Activated CD4-positive, alpha-beta T cell treated with anti-CD3 and anti-CD28 coated beads, Interleukin-2, Interleukin-6, amounts not matched to agents 100 ng/mL and 50 ng/mL, durations not matched to agents 16 hours and 8 hours (primary cell): ENCODE results near the gene CSNK1G1.
"Not testable (repeated sequence)": the region's sequence is repeated elsewhere in the genome, so short reads cannot be mapped to it uniquely, and the experiment has no call there.

ENCODE experiments used
- DNase-seq: peaks from one replicate; pipeline ENCODE4 v3.0.0-alpha.2; 2020

Gene CSNK1G1

GRCh38 chr15:64121614-64122013 lies 234.4 kb downstream of the CSNK1G1 start:
- no peak for DNase-seq

GRCh38 chr15:64120322-64120721 lies 235.7 kb downstream of the CSNK1G1 start:
- not testable (repeated sequence) for DNase-seq

DNA sequence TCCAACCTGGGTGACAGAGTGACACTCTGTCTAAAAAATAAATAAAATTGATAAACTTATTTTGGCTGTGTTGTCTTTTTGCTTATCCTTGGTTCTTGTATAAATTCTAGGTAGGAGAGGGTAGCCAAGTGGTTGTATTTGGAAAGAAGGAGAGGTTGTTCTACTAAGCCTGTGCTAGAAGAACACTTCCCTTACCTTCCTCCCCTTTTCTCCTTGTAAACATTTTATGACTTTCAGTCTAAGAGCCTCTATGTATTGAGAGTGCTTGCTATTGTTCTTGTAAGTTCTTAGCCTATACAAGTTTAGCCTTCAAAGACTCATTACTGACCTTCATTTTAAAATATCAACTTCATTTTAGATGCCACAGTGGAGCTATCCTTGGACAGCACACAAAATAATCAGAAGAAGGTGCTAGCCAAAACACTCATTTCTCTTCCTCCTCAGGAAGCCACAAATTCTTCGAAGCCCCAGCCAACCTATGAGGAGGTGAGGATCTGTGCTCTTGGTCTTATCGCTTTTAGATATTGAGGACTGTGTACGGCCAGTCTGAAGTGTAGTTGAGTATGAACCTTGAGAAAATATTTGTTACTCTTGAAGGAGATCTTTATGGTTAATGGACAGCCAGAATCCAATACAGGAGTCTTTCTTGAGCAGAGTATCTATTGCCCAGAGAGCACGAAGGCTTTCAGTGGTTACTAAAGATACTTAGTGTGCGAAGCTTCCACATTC lies 238.1 kb downstream of the CSNK1G1 start:
- no peak for DNase-seq
